Fibroblast of lung (primary cell): ENCODE results near the gene FBLIM1. TPM values are rescaled to one million over a fixed set of nuclear protein-coding genes. Genes with fewer than 3 reads are reported as not detected.

Source experiments
- DNase-seq, 2 donors: peaks; one replicate each; pipeline versions ENCODE4 v3.0.0 to v3.0.0-alpha.2; 2010; ENCODE audit warnings: low read depth in 2 of 2
- H2AFZ ChIP-seq: 2 replicates; pipeline ENCODE4 v1.5.1; 2012; ENCODE audit warnings: low read length, control low read depth, inconsistent platforms
- H3K27ac ChIP-seq: 2 replicates; pipeline ENCODE4 v1.5.1; 2011; ENCODE audit warnings: low read length, control low read depth; ENCODE audit not compliant: insufficient read depth
- H3K27me3 ChIP-seq: 2 replicates; pipeline ENCODE4 v1.5.1; 2011; ENCODE audit warnings: mild to moderate bottlenecking, low read length; ENCODE audit not compliant: control insufficient read depth, insufficient read depth
- H3K36me3 ChIP-seq: 2 replicates; pipeline ENCODE4 v1.5.1; 2011; ENCODE audit warnings: low read length; ENCODE audit not compliant: control insufficient read depth, insufficient read depth
- H3K4me1 ChIP-seq: 2 replicates; pipeline ENCODE4 v1.5.1; 2011; ENCODE audit warnings: low read length; ENCODE audit not compliant: control insufficient read depth, insufficient read depth; ENCODE audit errors: extremely low read depth
- H3K4me2 ChIP-seq: 2 replicates; pipeline ENCODE4 v1.5.1; 2011; ENCODE audit warnings: low read length, control low read depth; ENCODE audit not compliant: insufficient read depth; ENCODE audit errors: extremely low read depth
- H3K4me3 ChIP-seq, 4 experiments: fragments of 200-600 bp in 1 of 4; sonication (generic) in 1 of 4; replicated peaks in 1 of 4; 2 replicates each; pipeline ENCODE4 v1.5.1; 2011 to 2016; ENCODE audit warnings: low read length in 4 of 4, low read depth in 3 of 4, mild to moderate bottlenecking in 3 of 4, control low read depth in 2 of 4, inconsistent platforms in 1 of 4, mixed read lengths in 1 of 4; ENCODE audit not compliant: insufficient read depth in 1 of 4; ENCODE audit errors: control extremely low read depth in 1 of 4
- H3K79me2 ChIP-seq: 2 replicates; pipeline ENCODE4 v1.5.1; 2012; ENCODE audit warnings: mild to moderate bottlenecking, low read length, inconsistent platforms; ENCODE audit not compliant: control insufficient read depth, insufficient read depth
- H3K9ac ChIP-seq: 2 replicates; pipeline ENCODE4 v1.5.1; 2011; ENCODE audit warnings: mild to moderate bottlenecking, low read length, control low read depth; ENCODE audit not compliant: insufficient read depth
- H3K9me3 ChIP-seq: 2 replicates; pipeline ENCODE4 v1.5.1; 2012; ENCODE audit warnings: low read depth, low read length; ENCODE audit not compliant: control insufficient read depth, insufficient read depth
- H4K20me1 ChIP-seq: 2 replicates; pipeline ENCODE4 v1.5.1; 2011; ENCODE audit warnings: low read length; ENCODE audit not compliant: control insufficient read depth, insufficient read depth; ENCODE audit errors: extremely low read depth
- EZH2 ChIP-seq: IDR thresholded peaks from 2 replicates; pipeline ENCODE4 v1.5.1; 2012; ENCODE audit warnings: low read length, control low read depth, mild to moderate bottlenecking; ENCODE audit errors: missing control alignments
- polyA plus RNA-seq, 2 donors: library from polyadenylated mRNA; depleted of rRNA in 1 of 2; stranded (reverse) in 1 of 2; unstranded in 1 of 2; fragments of >200 nt; gene quantifications; 2 replicates each; pipeline ENCODE4 v1.2.1, GENCODE V29; 2011 to 2012; ENCODE audit warnings: missing spikeins in 1 of 2
- total RNA-seq: library from RNA; depleted of rRNA; stranded (reverse); fragments of >200 nt; gene quantifications from 2 replicates; pipeline ENCODE4 v1.2.1, GENCODE V29; 2014
- TF ChIP-seq, protein P1 (sequence below), 2 donors: IDR thresholded peaks in 1 of 2; conservative IDR thresholded peaks in 1 of 2; 1 replicate in 1 of 2; 2 replicates in 1 of 2; pipeline ENCODE4 v1.5.1; 2011 to 2012; ENCODE audit warnings: low read length in 2 of 2, control low read depth in 1 of 2, inconsistent platforms in 1 of 2, low read depth in 1 of 2, mild to moderate bottlenecking in 1 of 2

Gene FBLIM1
- total and polyA plus RNA-seq, 2 donors (not counting 1 experiment from before 2014, with no cell fraction given), result 17.3 to 86.2 TPM

DNA sequence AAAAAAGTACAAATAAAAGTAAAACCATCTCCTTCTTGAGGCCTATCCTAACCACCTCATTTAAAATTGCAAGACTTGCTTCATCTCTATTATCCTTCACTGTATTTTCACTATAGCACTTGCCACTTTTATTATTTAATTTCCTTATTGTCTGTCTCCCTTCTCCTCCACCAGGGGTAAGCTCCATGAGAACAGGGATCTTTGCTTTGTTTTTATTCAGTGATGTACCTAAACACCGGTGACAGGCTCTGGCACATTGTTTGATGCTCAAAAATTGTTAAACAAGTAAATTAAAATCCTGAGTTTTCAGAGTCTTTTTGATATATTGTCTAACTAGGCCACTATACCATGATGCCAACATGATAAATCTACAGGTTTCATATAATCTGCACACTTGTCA lies 71.7 kb downstream of the FBLIM1 start:
- Histone ChIP-seq H4K20me1 (no peaks in the 10 kb centered on the region), H3K9ac (no peak overlapping the region), H3K79me2 (no peaks in the 10 kb centered on the region), H3K4me3 (no peak overlapping the region), H3K4me1 (no peaks in the 10 kb centered on the region), H2AFZ (no peak overlapping the region), H3K27ac (no peak overlapping the region), H3K27me3 (no peaks in the 10 kb centered on the region), H3K36me3 (no peaks in the 10 kb centered on the region), H3K9me3 (no peaks in the 10 kb centered on the region), H3K4me2 (no peak overlapping the region)
- TF ChIP-seq EZH2, result no peak
- TF ChIP-seq, protein P1, sequence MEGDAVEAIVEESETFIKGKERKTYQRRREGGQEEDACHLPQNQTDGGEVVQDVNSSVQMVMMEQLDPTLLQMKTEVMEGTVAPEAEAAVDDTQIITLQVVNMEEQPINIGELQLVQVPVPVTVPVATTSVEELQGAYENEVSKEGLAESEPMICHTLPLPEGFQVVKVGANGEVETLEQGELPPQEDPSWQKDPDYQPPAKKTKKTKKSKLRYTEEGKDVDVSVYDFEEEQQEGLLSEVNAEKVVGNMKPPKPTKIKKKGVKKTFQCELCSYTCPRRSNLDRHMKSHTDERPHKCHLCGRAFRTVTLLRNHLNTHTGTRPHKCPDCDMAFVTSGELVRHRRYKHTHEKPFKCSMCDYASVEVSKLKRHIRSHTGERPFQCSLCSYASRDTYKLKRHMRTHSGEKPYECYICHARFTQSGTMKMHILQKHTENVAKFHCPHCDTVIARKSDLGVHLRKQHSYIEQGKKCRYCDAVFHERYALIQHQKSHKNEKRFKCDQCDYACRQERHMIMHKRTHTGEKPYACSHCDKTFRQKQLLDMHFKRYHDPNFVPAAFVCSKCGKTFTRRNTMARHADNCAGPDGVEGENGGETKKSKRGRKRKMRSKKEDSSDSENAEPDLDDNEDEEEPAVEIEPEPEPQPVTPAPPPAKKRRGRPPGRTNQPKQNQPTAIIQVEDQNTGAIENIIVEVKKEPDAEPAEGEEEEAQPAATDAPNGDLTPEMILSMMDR (conservative IDR thresholded peaks at IDR 0.05 in 1 of 2, IDR thresholded peaks at IDR 0.05 in 1 of 2; ENCODE audit: low read depth in 1 of 2, low read length in 2 of 2), result no peak
- no peak for DNase-seq

DNA sequence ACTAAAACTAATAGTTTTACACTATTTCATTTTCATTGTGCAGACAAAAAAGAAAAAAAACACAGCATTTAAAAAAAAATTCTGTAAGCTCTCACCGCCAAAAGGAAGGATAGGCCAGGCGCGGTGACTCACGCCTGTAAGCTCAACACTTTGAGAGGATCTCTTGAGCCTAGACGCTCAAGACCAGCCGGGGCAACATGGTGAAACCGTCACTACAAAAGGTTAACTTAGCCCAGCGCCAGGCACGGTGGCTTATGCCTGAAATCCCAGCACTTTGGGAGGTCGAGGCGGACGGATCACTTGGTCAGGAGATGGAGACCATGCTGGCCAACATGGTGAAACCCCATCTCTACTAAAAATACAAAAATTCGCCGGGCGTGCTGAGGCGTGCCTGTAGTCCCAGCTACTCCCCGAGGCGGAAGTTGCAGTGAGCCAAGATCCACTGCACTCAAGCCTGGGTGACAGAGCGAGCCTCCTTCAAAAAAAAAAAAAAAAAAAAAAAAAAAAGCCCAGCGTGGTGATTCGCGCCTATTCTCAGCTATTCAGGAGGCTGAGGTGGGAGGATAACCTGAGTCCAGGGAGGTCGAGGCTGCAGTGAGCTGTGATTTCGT lies 74.6 kb downstream of the FBLIM1 start:
- Histone ChIP-seq H3K4me2 (peak overlapping the region; percentile 86), H2AFZ (peak overlapping the region; percentile 42), H3K79me2 (no peaks in the 10 kb centered on the region), H3K9ac (peak overlapping the region; percentile 10), H3K4me1 (no peaks in the 10 kb centered on the region), H3K4me3 (peak overlapping the region; percentile 87 to 98 (median 90)), H3K36me3 (no peaks in the 10 kb centered on the region), H4K20me1 (no peaks in the 10 kb centered on the region), H3K27me3 (no peaks in the 10 kb centered on the region), H3K27ac (peak overlapping the region; percentile 98), H3K9me3 (no peaks in the 10 kb centered on the region)
- no peak for TF ChIP-seq EZH2
- TF ChIP-seq, protein P1 (conservative IDR thresholded peaks at IDR 0.05 in 1 of 2, IDR thresholded peaks at IDR 0.05 in 1 of 2; ENCODE audit: low read depth in 1 of 2, low read length in 2 of 2), result no peak
- peak; percentile 18 to 63 for DNase-seq

DNA sequence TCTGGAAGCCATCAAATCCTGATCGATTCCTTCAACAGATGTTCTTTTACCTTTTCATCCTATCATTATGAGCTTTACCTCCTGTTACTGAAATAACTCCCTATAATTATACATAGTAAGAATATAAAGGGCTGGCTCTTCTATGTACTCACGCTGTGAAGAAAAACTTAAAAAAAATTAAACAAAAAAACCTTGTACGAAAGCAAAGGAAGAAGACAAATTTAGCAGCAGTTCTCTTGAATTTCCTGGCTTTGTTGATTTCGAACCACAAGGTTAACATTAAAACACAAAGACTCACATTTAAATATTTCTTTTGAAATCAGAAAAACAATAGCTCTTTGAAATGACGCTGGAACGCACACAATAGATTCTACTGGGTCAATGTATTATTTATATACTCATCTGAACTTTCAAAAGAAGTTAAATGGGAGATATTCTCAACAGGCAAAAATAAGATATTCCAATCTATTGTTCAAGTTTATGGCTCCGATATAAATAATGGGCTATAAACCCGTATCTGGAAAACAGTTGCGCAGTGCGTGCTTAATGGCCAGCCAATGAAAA lies 75.3 kb downstream of the FBLIM1 start:
- Histone ChIP-seq H3K79me2 (no peaks in the 10 kb centered on the region), H3K9ac (peak overlapping the region; percentile 59), H3K9me3 (no peaks in the 10 kb centered on the region), H3K4me3 (peak overlapping the region; percentile 87 to 98 (median 90)), H3K27me3 (no peaks in the 10 kb centered on the region), H4K20me1 (no peaks in the 10 kb centered on the region), H3K36me3 (no peaks in the 10 kb centered on the region), H3K27ac (peak overlapping the region; percentile 98), H2AFZ (peak overlapping the region; percentile 21), H3K4me2 (peak overlapping the region; percentile 86), H3K4me1 (no peaks in the 10 kb centered on the region)
- TF ChIP-seq, protein P1 (conservative IDR thresholded peaks at IDR 0.05 in 1 of 2, IDR thresholded peaks at IDR 0.05 in 1 of 2; ENCODE audit: low read depth in 1 of 2, low read length in 2 of 2), result no peak
- DNase-seq, result no peak
